Activated CD4-positive, alpha-beta memory T cell treated with anti-CD3 and anti-CD28 coated beads, Interleukin-2, amount 10 ng/mL, durations not matched to agents 7 days and 5 days (primary cell): ENCODE measurements around the gene CORO7. TPM values are rescaled to one million over a fixed set of nuclear protein-coding genes. Genes with fewer than 3 reads are reported as not detected.

Experiments used
- CTCF ChIA-PET: fragments of 350-600 bp; sonication (Branson Sonifier 250); formaldehyde crosslinking; loops from one replicate; lab custom pipeline; 2021; ENCODE audit warnings: antibody characterized with exemption, inconsistent platforms; lab: Charles Lee
- POLR2A ChIA-PET: fragments of 350-600 bp; sonication (Branson Sonifier 250); formaldehyde crosslinking; loops from one replicate; lab custom pipeline; 2021; ENCODE audit warnings: antibody characterized with exemption; lab: Charles Lee
- DNase-seq: peaks from one replicate; pipeline ENCODE4 v3.0.0-alpha.2; 2020
- H3K27ac Mint-ChIP-seq: one replicate; pipeline ENCODE4 v1.8.0; 2021; ENCODE audit warnings: mild to moderate bottlenecking, mixed read lengths
- H3K27me3 Mint-ChIP-seq: one replicate; pipeline ENCODE4 v1.8.0; 2021; ENCODE audit warnings: mixed read lengths
- H3K36me3 Mint-ChIP-seq: one replicate; pipeline ENCODE4 v1.8.0; 2021; ENCODE audit warnings: low read depth, mixed read lengths
- H3K4me1 Mint-ChIP-seq: one replicate; pipeline ENCODE4 v1.8.0; 2021; ENCODE audit warnings: mixed read lengths
- H3K4me3 Mint-ChIP-seq: one replicate; pipeline ENCODE4 v1.8.0; 2021; ENCODE audit warnings: mild to moderate bottlenecking, mixed read lengths
- H3K9me3 Mint-ChIP-seq: one replicate; pipeline ENCODE4 v1.8.0; 2021; ENCODE audit warnings: mixed read lengths
- total RNA-seq, 2 experiments: library from RNA; stranded (reverse); gene quantifications; one replicate each; pipeline ENCODE4 v1.2.3, GENCODE V29; 2021

Gene CORO7
- total RNA-seq, 2 experiments from 2014 or later = 244 to 245 TPM

DNA sequence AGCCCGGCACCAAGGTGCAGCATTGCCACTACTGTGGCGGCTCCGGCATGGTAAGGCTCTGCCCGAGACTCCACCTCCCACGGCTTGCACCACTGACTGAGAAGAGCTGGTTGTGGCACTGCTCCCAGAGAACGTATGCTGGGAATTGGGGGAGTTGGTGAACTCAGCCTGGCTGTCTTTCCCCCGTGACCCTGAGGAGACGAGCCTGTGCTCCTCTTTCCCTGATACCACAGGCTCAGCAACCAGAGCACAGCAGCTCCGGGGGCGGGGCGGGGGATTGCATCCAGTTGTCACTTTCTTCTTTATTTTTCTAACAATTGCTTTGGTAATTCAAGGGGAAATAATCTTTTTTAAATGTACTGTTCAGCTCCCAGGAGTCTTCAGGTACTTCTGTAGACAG lies 26.0 kb upstream of the CORO7 start:
- ChIA-PET POLR2A (no interaction called here), CTCF (no interaction called here)
- peaks cover 67% of the 10 kb centered on the region for H3K36me3 Mint-ChIP-seq
- DNase-seq = no peak
- H3K9me3 Mint-ChIP-seq = no peaks in the 10 kb centered on the region
- H3K4me1 Mint-ChIP-seq = peaks cover 5% of the 10 kb centered on the region
- no peaks in the 10 kb centered on the region for H3K27me3 Mint-ChIP-seq
- H3K27ac Mint-ChIP-seq = no peak overlapping the region
- H3K4me3 Mint-ChIP-seq = no peak overlapping the region

DNA sequence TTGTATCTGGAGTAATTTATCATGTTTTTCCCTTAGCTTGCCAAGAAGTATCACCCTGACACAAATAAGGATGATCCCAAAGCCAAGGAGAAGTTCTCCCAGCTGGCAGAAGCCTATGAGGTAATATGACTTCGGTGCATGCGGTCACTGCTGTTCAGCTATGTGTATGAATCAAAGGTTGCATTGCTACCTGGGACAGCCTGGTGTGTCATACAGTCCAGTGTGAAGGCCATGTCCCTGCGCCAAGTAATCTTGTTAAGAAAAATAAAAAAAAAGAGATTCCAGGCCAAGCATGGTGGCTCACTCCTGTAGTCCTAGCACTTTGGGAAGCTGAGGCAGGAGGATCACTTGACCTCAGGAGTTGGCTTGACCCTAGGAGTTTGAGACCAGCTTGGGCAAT lies 21.0 kb upstream of the CORO7 start:
- DNase-seq = no peak
- Mint-ChIP-seq H3K4me3 (no peak overlapping the region), H3K9me3 (no peaks in the 10 kb centered on the region), H3K36me3 (peaks cover 61% of the 10 kb centered on the region), H3K27me3 (no peaks in the 10 kb centered on the region), H3K27ac (no peak overlapping the region), H3K4me1 (peaks cover 14% of the 10 kb centered on the region)
- ChIA-PET POLR2A (interaction anchor here (2.9 kb wide), 1 partner anchor 23 kb away, joined by 10 read pairs; no protein-coding TSS in a partner anchor), CTCF (interaction anchor here (1.4 kb wide), 1 partner anchor 33 kb away, joined by 4 read pairs; no protein-coding TSS in a partner anchor)

DNA sequence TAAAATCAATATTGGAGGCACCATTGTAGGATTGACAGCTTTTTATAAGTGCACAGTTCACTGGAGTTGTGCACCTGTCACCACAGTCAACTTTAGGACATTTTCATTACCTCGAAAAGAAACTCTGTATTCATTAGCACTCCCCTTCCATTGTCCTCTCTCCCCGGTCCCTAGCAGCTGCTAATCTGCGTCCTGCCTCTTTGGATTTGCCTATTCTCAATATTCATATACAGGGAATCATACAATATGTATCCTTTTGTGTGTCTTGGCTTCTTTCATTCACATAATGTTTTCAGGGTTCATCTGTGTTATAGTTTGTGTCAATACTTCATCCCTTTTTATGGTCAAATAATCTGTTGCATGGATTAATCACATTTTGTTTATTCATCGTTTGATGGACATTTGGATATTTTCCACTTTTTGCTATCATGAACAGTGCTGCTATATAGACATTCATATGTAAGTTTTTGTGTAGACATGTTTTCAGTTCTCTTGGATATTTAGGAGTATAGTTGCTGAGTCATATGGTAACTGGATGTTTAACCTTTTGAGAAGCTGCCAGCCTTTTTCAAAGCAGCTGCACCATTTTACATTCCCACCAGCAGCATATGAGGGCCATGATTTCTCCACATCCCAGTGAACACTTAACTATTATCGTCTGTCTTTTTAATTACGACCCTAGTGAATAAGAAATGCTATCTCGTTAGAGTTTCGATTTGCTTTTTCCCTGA lies 19.1 kb upstream of the CORO7 start:
- H3K9me3 Mint-ChIP-seq = no peaks in the 10 kb centered on the region
- H3K4me3 Mint-ChIP-seq = no peak overlapping the region
- DNase-seq = no peak
- ChIA-PET POLR2A (no interaction called here), CTCF (interaction anchor here (1.1 kb wide), 1 partner anchor 113 kb away, joined by 3 read pairs; no protein-coding TSS in a partner anchor)
- no peak overlapping the region for H3K27ac Mint-ChIP-seq
- peaks cover 52% of the 10 kb centered on the region for H3K36me3 Mint-ChIP-seq
- H3K4me1 Mint-ChIP-seq = peaks cover 14% of the 10 kb centered on the region
- H3K27me3 Mint-ChIP-seq = no peaks in the 10 kb centered on the region

DNA sequence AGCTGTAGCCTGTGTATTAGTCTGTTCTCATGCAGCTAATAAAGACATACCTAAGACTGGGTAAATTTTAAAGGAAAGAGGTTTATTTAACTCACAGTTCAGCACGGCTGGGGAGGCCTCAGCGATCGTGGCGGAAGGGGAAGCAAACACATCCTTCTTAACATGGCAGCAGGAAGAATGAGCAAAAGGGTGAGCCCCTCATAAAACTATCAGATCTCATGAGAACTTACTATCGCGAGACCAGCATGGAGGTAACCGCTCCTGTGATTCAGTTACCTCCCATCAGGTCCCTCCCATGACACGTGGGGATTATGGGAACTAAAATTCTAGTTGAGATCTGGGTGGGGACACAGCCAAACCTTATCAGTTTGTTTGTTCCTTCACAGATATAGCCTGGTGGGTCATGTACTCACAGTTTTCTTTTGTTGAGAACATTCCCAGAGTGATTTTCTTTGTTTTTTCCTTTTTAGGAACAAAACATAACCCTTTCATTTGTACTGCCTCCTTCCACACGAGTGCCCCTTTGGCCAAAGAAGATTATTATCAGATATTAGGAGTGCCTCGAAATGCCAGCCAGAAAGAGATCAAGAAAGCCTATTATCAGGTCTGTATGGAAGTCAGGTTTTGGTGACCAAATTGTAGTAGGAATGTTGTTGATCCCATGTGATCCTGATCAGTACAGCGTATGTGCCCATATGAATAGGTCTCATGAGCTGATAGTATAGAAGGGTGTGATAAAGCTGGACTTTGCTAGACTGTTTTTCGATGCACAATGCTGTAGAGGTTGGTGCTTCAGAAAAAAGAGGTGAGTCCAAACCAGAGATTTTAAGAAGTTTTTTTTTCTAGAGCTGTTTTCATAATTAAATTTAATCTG lies 17.8 kb upstream of the CORO7 start:
- Mint-ChIP-seq H3K27ac (no peak overlapping the region), H3K9me3 (no peaks in the 10 kb centered on the region), H3K4me1 (peaks cover 9% of the 10 kb centered on the region), H3K4me3 (no peak overlapping the region), H3K36me3 (peaks cover 50% of the 10 kb centered on the region), H3K27me3 (no peaks in the 10 kb centered on the region)
- ChIA-PET POLR2A (interaction anchor here (0.6 kb wide), 1 partner anchor 31 kb away, joined by 5 read pairs; no protein-coding TSS in a partner anchor), CTCF (interaction anchor here (1.1 kb wide), 1 partner anchor 114 kb away, joined by 3 read pairs; no protein-coding TSS in a partner anchor)
- DNase-seq = no peak

DNA sequence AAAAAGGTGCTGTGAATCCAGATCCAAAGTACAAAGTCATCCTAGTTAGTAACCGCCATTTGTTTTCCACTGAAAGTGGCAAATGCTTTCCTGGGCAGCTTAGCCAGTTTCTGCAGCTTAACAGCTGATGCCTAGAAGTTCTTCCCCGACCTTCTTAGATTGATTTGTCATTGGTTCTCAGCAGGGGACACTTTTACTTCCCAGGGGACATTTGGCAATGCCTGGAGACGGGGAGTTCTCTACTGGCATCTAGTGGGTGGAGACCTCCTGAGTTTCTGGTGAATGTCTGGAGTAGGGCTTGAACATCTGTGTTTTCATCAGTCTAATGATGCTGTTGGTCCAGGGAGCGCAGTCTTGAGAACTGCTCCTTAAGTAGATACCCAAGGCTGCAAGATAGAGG lies 16.8 kb upstream of the CORO7 start:
- H3K27me3 Mint-ChIP-seq = no peaks in the 10 kb centered on the region
- no peak for DNase-seq
- ChIA-PET POLR2A (no interaction called here), CTCF (no interaction called here)
- H3K4me1 Mint-ChIP-seq = peaks cover 13% of the 10 kb centered on the region
- no peak overlapping the region for H3K4me3 Mint-ChIP-seq
- no peaks in the 10 kb centered on the region for H3K9me3 Mint-ChIP-seq
- no peak overlapping the region for H3K27ac Mint-ChIP-seq
- peaks cover 50% of the 10 kb centered on the region for H3K36me3 Mint-ChIP-seq

DNA sequence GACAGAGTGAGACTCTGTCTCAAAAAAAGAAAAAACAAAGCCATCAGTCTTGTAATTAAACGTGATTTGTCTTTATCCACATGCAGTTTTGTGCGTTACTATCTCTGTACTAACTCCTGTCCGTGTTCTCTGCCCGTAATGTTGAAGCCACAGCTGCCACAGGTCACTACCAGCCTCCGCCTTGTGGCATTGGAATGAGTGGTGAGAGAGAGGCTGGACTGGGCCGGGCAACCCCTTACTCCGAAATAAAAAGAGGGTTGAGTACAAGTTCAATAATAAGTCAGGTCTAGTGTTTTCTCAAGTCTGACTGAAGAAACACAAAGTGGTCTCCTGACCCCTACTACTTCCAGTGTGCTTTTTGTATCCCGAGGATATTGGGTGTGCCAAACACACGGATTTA lies 14.6 kb upstream of the CORO7 start:
- no peak overlapping the region for H3K4me3 Mint-ChIP-seq
- ChIA-PET POLR2A (no interaction called here), CTCF (no interaction called here)
- no peaks in the 10 kb centered on the region for H3K27me3 Mint-ChIP-seq
- no peaks in the 10 kb centered on the region for H3K9me3 Mint-ChIP-seq
- H3K4me1 Mint-ChIP-seq = peaks cover 30% of the 10 kb centered on the region
- H3K27ac Mint-ChIP-seq = no peak overlapping the region
- peaks cover 51% of the 10 kb centered on the region for H3K36me3 Mint-ChIP-seq
- DNase-seq = no peak

DNA sequence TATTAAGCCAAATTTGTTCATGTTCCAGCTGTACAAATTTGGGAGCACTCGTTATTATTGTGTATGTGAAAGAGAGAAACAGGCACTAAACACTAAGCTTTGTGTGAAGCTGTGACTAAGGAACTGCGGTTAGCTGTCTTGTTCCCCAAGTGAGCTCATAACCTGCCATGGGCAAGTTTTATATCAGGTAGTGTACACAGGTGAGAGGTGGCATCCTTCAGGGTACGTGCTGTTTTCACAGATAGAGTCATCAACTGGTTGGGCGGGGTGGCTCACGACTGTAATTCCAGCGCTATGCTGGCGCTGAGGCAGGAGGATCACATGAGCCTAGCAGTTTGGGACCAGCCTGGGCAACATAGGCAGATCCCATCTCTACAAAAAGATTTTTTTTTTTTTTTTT lies 12.1 kb upstream of the CORO7 start:
- Mint-ChIP-seq H3K36me3 (peaks cover 35% of the 10 kb centered on the region), H3K9me3 (no peaks in the 10 kb centered on the region), H3K27ac (no peak overlapping the region), H3K4me1 (peaks cover 35% of the 10 kb centered on the region), H3K4me3 (no peak overlapping the region), H3K27me3 (no peaks in the 10 kb centered on the region)
- DNase-seq = no peak
- ChIA-PET CTCF (interaction anchor here (1.0 kb wide), 1 partner anchor 48 kb away, joined by 5 read pairs; the partner anchor contains the start of gene HMOX2), POLR2A (interaction anchor here (0.8 to 5.1 kb wide), 2 partner anchors 14 to 25 kb away, joined by 3 to 46 read pairs; partner anchors contain the start of gene CORO7)

DNA sequence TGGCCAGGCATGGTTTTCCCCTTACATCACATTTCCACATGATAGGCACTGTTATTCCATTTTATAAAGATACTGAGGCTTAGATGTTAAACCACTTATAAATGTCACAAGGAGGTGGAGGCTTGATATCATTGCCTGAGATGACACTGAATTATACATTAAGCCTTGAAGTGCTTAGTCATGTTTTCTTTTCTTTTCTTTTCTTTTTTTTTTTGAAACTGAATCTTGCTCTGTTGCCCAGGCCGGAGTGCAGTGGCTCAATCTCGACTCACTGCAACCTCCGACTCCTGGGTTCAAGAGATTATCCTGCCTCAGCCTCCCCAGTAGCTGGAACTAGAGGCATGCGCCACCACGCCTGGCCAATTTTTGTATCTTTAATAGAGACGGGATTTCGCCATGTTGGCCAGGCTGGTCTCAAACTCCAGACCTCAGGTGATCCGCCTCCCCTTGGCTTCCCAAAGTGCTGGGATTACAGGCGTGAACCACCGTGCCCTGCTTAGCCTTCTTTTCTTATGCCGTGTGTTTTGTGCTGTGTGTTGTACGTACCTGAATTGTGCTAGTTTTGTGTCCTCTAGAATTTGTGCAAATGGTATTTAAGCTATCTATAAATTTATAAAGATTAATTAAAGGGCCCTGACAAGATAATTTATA lies 10.5 kb upstream of the CORO7 start:
- Mint-ChIP-seq H3K27ac (peak overlapping the region; percentile 91), H3K4me1 (peaks cover 32% of the 10 kb centered on the region), H3K9me3 (no peaks in the 10 kb centered on the region), H3K4me3 (peak overlapping the region; percentile 82), H3K27me3 (no peaks in the 10 kb centered on the region), H3K36me3 (peaks cover 29% of the 10 kb centered on the region)
- ChIA-PET POLR2A (interaction anchor here (0.6 to 5.1 kb wide), 3 partner anchors 12 to 76 kb away, joined by 3 to 46 read pairs (median 5); partner anchors contain the start of genes CORO7, HMOX2 and PAM16), CTCF (interaction anchor here (0.9 to 1.5 kb wide), 4 partner anchors 23 to 173 kb away, joined by 3 to 4 read pairs (median 3); no protein-coding TSS in a partner anchor)
- DNase-seq = no peak

DNA sequence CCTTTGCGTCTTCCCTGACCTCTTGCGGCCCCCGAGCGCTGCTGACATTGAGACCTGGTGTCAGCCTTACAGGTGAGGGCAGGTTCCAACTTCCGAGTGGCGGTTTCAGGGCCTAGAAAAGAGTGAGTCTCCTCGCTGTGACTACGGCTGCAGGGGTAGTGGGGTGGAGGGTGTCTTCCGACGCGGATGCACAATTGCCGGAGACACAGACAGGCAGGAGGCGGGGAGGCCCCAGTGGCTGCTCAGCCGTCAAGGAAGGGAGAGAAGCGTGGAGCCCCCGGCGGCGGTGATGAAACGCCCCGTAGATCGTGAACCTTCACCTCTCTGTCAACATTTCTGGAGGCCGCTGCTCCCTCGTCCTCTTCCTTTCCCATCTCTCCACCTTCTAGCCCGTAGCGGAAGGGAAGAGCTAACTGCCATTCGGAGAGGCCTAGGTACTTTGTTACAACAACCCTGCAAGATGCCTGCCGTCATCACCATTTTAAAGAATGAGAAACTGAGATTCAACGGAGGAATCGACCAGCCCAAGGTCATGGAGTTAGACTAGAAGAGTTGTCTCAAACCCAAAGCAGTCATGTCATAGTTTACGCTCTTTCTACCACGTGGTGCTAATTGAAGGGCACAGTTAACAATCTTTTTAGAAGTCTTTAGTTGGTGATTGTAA lies 9.8 kb upstream of the CORO7 start:
- peak overlapping the region; percentile 82 for H3K4me3 Mint-ChIP-seq
- POLR2A ChIA-PET = interaction anchor here (0.6 to 5.1 kb wide), 3 partner anchors 11 to 75 kb away, joined by 3 to 46 read pairs (median 5); partner anchors contain the start of genes CORO7, HMOX2 and PAM16
- H3K36me3 Mint-ChIP-seq = peaks cover 23% of the 10 kb centered on the region
- H3K9me3 Mint-ChIP-seq = no peaks in the 10 kb centered on the region
- H3K27me3 Mint-ChIP-seq = no peaks in the 10 kb centered on the region
- CTCF ChIA-PET = interaction anchor here (1.4 kb wide), 1 partner anchor 23 kb away, joined by 3 read pairs; no protein-coding TSS in a partner anchor
- peaks cover 32% of the 10 kb centered on the region for H3K4me1 Mint-ChIP-seq
- peak overlapping the region; percentile 91 for H3K27ac Mint-ChIP-seq
- DNase-seq = no peak

DNA sequence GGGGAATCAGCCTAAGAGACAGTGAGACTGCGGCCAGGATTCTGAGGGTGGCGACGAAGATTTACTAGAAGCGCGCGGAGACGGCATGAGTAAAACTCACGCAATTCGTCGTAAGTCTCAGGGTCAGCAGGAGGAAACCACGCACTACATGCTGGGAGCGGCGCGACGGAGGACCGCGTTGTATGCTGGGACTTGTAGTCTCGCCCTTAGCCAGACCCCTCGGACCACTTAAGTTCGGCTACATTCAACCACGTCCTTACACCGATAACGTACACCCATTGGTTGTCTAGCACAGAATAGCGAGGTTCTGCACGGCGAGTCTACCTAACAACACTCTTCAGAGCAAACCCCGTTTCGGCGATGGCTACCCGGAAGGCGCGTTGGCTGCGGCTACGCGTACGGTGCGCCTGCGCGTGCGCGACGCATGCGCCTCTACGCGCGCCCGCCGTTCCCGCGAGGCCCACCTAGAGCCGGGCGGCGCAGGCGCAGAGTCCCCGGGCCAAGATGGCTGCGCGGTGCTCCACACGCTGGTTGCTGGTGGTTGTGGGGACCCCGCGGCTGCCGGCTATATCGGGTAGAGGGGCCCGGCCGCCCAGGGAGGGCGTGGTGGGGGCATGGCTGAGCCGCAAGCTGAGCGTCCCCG lies 9.1 kb upstream of the CORO7 start, which contains the start of gene DNAJA3:
DNAJA3 (plus strand) TSS at position 491 of the 643 bp plus-strand sequence; CDS start at position 505, 14 bp downstream.
- H3K4me3 Mint-ChIP-seq = peak within 1 kb of the TSS; percentile 82
- H3K4me1 Mint-ChIP-seq = peaks cover 32% of the 10 kb centered on the region
- no peaks in the 10 kb centered on the region for H3K27me3 Mint-ChIP-seq
- POLR2A ChIA-PET = interaction anchor here (1.6 to 5.1 kb wide), 2 partner anchors 11 to 74 kb away, joined by 5 to 46 read pairs; partner anchors contain the start of genes CORO7 and PAM16
- peaks cover 21% of the 10 kb centered on the region for H3K36me3 Mint-ChIP-seq
- peak; percentile 92 for DNase-seq
- no peaks in the 10 kb centered on the region for H3K9me3 Mint-ChIP-seq
- CTCF ChIA-PET = no interaction called here
- H3K27ac Mint-ChIP-seq = peak within 1 kb of the TSS; percentile 96

DNA sequence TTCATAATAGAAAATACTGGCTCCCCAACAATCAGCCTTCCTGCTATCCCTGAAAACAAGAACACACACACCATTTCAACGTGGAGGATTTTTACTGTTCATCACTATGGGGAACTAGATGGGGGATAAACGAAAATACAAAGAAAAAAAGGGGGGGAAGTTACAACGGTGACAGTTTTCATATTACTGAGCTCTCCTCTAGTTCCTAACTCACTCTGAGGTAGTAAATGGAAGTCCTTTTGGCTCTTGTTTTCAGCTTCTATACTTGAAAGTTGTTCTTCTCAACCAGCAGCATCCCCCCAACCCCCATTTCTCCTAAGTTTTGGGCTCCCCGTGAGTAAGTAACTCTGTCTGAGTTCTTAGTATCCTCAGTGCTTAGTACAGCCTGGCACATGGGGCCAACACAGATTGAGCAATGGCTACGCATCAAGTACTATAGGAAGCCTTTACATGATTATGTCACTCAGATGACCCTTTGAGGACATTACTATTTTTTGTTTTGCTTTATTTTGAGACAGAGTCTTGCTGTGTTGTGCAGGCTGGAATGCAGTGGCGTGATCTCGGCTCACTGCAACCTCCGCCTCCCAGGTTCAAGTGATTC lies 4.2 kb upstream of the CORO7 start:
- Mint-ChIP-seq H3K36me3 (peaks cover 1% of the 10 kb centered on the region), H3K4me1 (peaks cover 21% of the 10 kb centered on the region), H3K4me3 (no peak overlapping the region), H3K27me3 (peaks cover 4% of the 10 kb centered on the region), H3K9me3 (no peaks in the 10 kb centered on the region), H3K27ac (no peak overlapping the region)
- DNase-seq = no peak
- CTCF ChIA-PET = interaction anchor here (1.3 kb wide), 1 partner anchor 17 kb away, joined by 4 read pairs; no protein-coding TSS in a partner anchor
- POLR2A ChIA-PET = no interaction called here
